Hepatocyte (in vitro differentiated cells): ENCODE data around the gene CEP95. TPM values are rescaled to one million over a fixed set of nuclear protein-coding genes. Genes with fewer than 3 reads are reported as not detected.

Experiments used
- DNase-seq: peaks from one replicate; pipeline ENCODE4 v3.0.0-alpha.2; 2016; ENCODE audit warnings: low spot score
- H2AFZ ChIP-seq: fragments of 200-600 bp; sonication (generic); 2 replicates; pipeline ENCODE4 v1.6.0; 2016; ENCODE audit warnings: antibody characterized with exemption, mild to moderate bottlenecking
- H3K27ac ChIP-seq: fragments of 200-600 bp; sonication (generic); 2 replicates; pipeline ENCODE4 v1.5.1; 2016; ENCODE audit warnings: mild to moderate bottlenecking
- H3K27me3 ChIP-seq: fragments of 200-600 bp; sonication (generic); 2 replicates; pipeline ENCODE4 v1.6.1; 2016
- H3K36me3 ChIP-seq: fragments of 200-600 bp; sonication (generic); replicated peaks from 2 replicates; pipeline ENCODE4 v1.5.1; 2016; ENCODE audit warnings: low read depth; ENCODE audit not compliant: insufficient read depth
- H3K4me1 ChIP-seq: fragments of 200-600 bp; sonication (generic); 2 replicates; pipeline ENCODE4 v1.5.1; 2016; ENCODE audit warnings: mild to moderate bottlenecking, moderate library complexity; ENCODE audit not compliant: insufficient read depth
- H3K4me2 ChIP-seq: fragments of 200-600 bp; sonication (generic); 2 replicates; pipeline ENCODE4 v1.6.0; 2016
- H3K4me3 ChIP-seq: fragments of 200-600 bp; sonication (generic); 2 replicates; pipeline ENCODE4 v1.5.1; 2016; ENCODE audit warnings: mild to moderate bottlenecking
- H3K79me2 ChIP-seq: fragments of 200-600 bp; sonication (generic); 2 replicates; pipeline ENCODE4 v1.6.0; 2017; ENCODE audit warnings: mild to moderate bottlenecking
- H3K9me2 ChIP-seq: fragments of 200-600 bp; sonication (generic); replicated peaks from 2 replicates; pipeline ENCODE4 v1.6.0; 2017; ENCODE audit warnings: mild to moderate bottlenecking; ENCODE audit not compliant: insufficient read depth
- H3K9me3 ChIP-seq: fragments of 200-600 bp; sonication (generic); 2 replicates; pipeline ENCODE4 v1.5.1; 2016; ENCODE audit warnings: low read depth, mild to moderate bottlenecking
- H4K20me1 ChIP-seq: fragments of 200-600 bp; sonication (generic); 2 replicates; pipeline ENCODE4 v1.6.0; 2016; ENCODE audit warnings: mild to moderate bottlenecking; ENCODE audit not compliant: insufficient read depth, poor library complexity, severe bottlenecking
- EZH2 ChIP-seq: fragments of 200-600 bp; sonication (generic); IDR thresholded peaks from 2 replicates; pipeline ENCODE4 v1.6.1; 2016; ENCODE audit warnings: antibody characterized with exemption, mild to moderate bottlenecking, borderline replicate concordance
- EZH2phosphoT487 ChIP-seq: fragments of 200-600 bp; sonication (generic); IDR thresholded peaks from one replicate; pipeline ENCODE4 v1.6.1; 2018; ENCODE audit warnings: antibody characterized with exemption, mild to moderate bottlenecking, low read depth, moderate library complexity; ENCODE audit not compliant: unreplicated experiment, severe bottlenecking
- WGBS: methylation state at CpG from one replicate; pipeline ENCODE4 v1.1.6; 2016; ENCODE audit warnings: low lambda C conversion rate; ENCODE audit errors: missing lambda C conversion rate; 5-methylcytosine and 5-hydroxymethylcytosine counted together
- microRNA-seq: library from miRNA; unstranded; fragments of <30 nt; microRNA quantifications from one replicate; pipeline ENCODE4, GENCODE V29; 2017
- polyA plus RNA-seq: library from polyadenylated mRNA; unstranded; fragments of >200 nt; fragmentation: Nextera tagmentation; extraction: Ambion mirVana; gene quantifications from 2 replicates; pipeline ENCODE4 v1.2.1, GENCODE V29; 2016
- small RNA-seq: library from RNA; depleted of rRNA; stranded (forward); fragments of <200 nt; gene quantifications from one replicate; pipeline ENCODE3, GENCODE V24; 2014
- total RNA-seq: library from RNA; depleted of rRNA; stranded (reverse); fragments of >200 nt; gene quantifications from 2 replicates; pipeline ENCODE4 v1.2.3, GENCODE V29; 2014
- TF ChIP-seq, protein P1 (sequence below): fragments of 200-600 bp; sonication (generic); IDR thresholded peaks from 2 replicates; pipeline ENCODE4 v1.5.1; 2016; ENCODE audit warnings: antibody characterized with exemption, mild to moderate bottlenecking; ENCODE audit not compliant: poor library complexity

The CEP95 gene
- total and polyA plus RNA-seq, 2 experiments from 2014 or later: 25.8 to 42.8 TPM

GRCh38 chr17:64580384-64581315 lies 73.9 kb downstream of the CEP95 start:
- Histone ChIP-seq H3K9me2 (no peaks in the 10 kb centered on the region), H3K4me1 (no peaks in the 10 kb centered on the region), H3K79me2 (no peaks in the 10 kb centered on the region), H3K9me3 (no peaks in the 10 kb centered on the region), H3K27ac (no peak overlapping the region), H4K20me1 (no peaks in the 10 kb centered on the region), H2AFZ (no peak overlapping the region), H3K4me2 (no peak overlapping the region), H3K4me3 (no peak overlapping the region), H3K36me3 (no peaks in the 10 kb centered on the region), H3K27me3 (no peaks in the 10 kb centered on the region)
- TF ChIP-seq, protein P1, sequence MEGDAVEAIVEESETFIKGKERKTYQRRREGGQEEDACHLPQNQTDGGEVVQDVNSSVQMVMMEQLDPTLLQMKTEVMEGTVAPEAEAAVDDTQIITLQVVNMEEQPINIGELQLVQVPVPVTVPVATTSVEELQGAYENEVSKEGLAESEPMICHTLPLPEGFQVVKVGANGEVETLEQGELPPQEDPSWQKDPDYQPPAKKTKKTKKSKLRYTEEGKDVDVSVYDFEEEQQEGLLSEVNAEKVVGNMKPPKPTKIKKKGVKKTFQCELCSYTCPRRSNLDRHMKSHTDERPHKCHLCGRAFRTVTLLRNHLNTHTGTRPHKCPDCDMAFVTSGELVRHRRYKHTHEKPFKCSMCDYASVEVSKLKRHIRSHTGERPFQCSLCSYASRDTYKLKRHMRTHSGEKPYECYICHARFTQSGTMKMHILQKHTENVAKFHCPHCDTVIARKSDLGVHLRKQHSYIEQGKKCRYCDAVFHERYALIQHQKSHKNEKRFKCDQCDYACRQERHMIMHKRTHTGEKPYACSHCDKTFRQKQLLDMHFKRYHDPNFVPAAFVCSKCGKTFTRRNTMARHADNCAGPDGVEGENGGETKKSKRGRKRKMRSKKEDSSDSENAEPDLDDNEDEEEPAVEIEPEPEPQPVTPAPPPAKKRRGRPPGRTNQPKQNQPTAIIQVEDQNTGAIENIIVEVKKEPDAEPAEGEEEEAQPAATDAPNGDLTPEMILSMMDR: no peak
- TF ChIP-seq EZH2phosphoT487 (no peak), EZH2 (no peak)
- no peak for DNase-seq
- WGBS: 93% methylated on average over 7 of the region's 7 CpGs

- Histone ChIP-seq H3K4me2 (no peak overlapping the region), H4K20me1 (no peaks in the 10 kb centered on the region), H3K4me1 (no peaks in the 10 kb centered on the region), H2AFZ (no peak overlapping the region), H3K79me2 (no peaks in the 10 kb centered on the region), H3K27me3 (no peaks in the 10 kb centered on the region), H3K4me3 (no peak overlapping the region), H3K9me3 (no peaks in the 10 kb centered on the region), H3K36me3 (no peaks in the 10 kb centered on the region), H3K9me2 (no peaks in the 10 kb centered on the region), H3K27ac (no peak overlapping the region)
- 74% methylated on average over 3 of the region's 3 CpGs for WGBS
- no peak for DNase-seq
- TF ChIP-seq EZH2phosphoT487 (no peak), EZH2 (no peak)
- TF ChIP-seq, protein P1: no peak
Observed at GRCh38 chr17:64583038-64583437, 76.3 kb downstream of the CEP95 start.

GRCh38 chr17:64585146-64585545 lies 78.4 kb downstream of the CEP95 start:
- Histone ChIP-seq H3K9me3 (no peaks in the 10 kb centered on the region), H3K79me2 (no peaks in the 10 kb centered on the region), H3K27me3 (no peaks in the 10 kb centered on the region), H3K27ac (no peak overlapping the region), H3K4me1 (no peaks in the 10 kb centered on the region), H3K4me3 (no peak overlapping the region), H3K36me3 (no peaks in the 10 kb centered on the region), H3K4me2 (no peak overlapping the region), H4K20me1 (no peaks in the 10 kb centered on the region), H3K9me2 (no peaks in the 10 kb centered on the region), H2AFZ (no peak overlapping the region)
- WGBS: 94% methylated on average over 2 of the region's 2 CpGs
- DNase-seq: no peak
- TF ChIP-seq EZH2phosphoT487 (no peak), EZH2 (no peak)
- TF ChIP-seq, protein P1: no peak

Small RNAs within 50 kb of the gene (microRNA-seq; reads per million reads assigned to microRNA genes)
- 18.3 reads per million, percentile 37 among the genes with 10 or more reads in this experiment for gene MIR3064
- gene MIR5047: not detected

Small RNAs within 50 kb of the gene (small RNA-seq; reads per million reads assigned to genes)
- not detected for gene AC009994.1
- gene ATP5MFP4: not detected

Other genes with a start within 250 kb of the CEP95 start
- 37.4 and 37.7 TPM in 2 replicates for gene TEX2, start 243.7 kb upstream of the CEP95 start, total RNA-seq
- 22.1 and 27.9 TPM in 2 replicates for gene TEX2, start 243.7 kb upstream of the CEP95 start, polyA plus RNA-seq
- gene PECAM1, start 116.1 kb upstream of the CEP95 start, total RNA-seq: 2.8 and 8.2 TPM in 2 replicates
- gene PECAM1, start 116.1 kb upstream of the CEP95 start, polyA plus RNA-seq: 1.7 and 2.3 TPM in 2 replicates
- 0.47 TPM in 1 of 2 replicates, not detected in the other for gene MILR1, start 57.9 kb upstream of the CEP95 start, total RNA-seq
- gene MILR1, start 57.9 kb upstream of the CEP95 start, polyA plus RNA-seq: 0.47 and 0.62 TPM in 2 replicates
- gene POLG2, start 9.9 kb upstream of the CEP95 start, total RNA-seq: 8.1 and 8.3 TPM in 2 replicates
- gene POLG2, start 9.9 kb upstream of the CEP95 start, polyA plus RNA-seq: 9.7 and 18.5 TPM in 2 replicates
- 786 and 790 TPM in 2 replicates for gene DDX5, start 688 bp upstream of the CEP95 start, total RNA-seq
- gene DDX5, start 688 bp upstream of the CEP95 start, polyA plus RNA-seq: 513 and 519 TPM in 2 replicates
- 26.0 and 31.3 TPM in 2 replicates for gene SMURF2, start 155.3 kb downstream of the CEP95 start, total RNA-seq
- gene SMURF2, start 155.3 kb downstream of the CEP95 start, polyA plus RNA-seq: 14.3 and 17.1 TPM in 2 replicates